GM19452 (cell line): ENCODE measurements around the gene SOST.

Experiments
- ATAC-seq: cut with Tn5 transposase; IDR thresholded peaks from one replicate; pipeline ENCODE4 v1.9.1; 2021; ENCODE audit not compliant: unreplicated experiment

SOST gene

GRCh38 chr17:43774304-43775250, 16.0 kb upstream of the SOST start:
- ATAC-seq, result no peak

GRCh38 chr17:43772877-43773648, 14.5 kb upstream of the SOST start:
- no peak for ATAC-seq

GRCh38 chr17:43771463-43771862, 12.9 kb upstream of the SOST start:
- ATAC-seq, result no peak

GRCh38 chr17:43770957-43771356, 12.4 kb upstream of the SOST start:
- no peak for ATAC-seq

- no peak for ATAC-seq
Measured at GRCh38 chr17:43769859-43770258, 11.3 kb upstream of the SOST start.

- ATAC-seq, result no peak
Measured at GRCh38 chr17:43769426-43769825, 10.8 kb upstream of the SOST start.

- ATAC-seq, result no peak
Measured at GRCh38 chr17:43768943-43769342, 10.4 kb upstream of the SOST start.

- no peak for ATAC-seq
Measured at GRCh38 chr17:43768382-43768781, 9.8 kb upstream of the SOST start.

- ATAC-seq, result no peak
Measured at GRCh38 chr17:43767713-43768059, 9.1 kb upstream of the SOST start.

- no peak for ATAC-seq
Measured at GRCh38 chr17:43767053-43767712, 8.6 kb upstream of the SOST start.

- ATAC-seq, result no peak
Measured at GRCh38 chr17:43766413-43767052, 7.9 kb upstream of the SOST start.

GRCh38 chr17:43760254-43760852, 1.8 kb upstream of the SOST start:
- no peak for ATAC-seq

GRCh38 chr17:43759836-43760235, 1.2 kb upstream of the SOST start:
- no peak for ATAC-seq

- ATAC-seq, result no peak
Measured at GRCh38 chr17:43758086-43758485, 505 bp downstream of the SOST start.

- ATAC-seq, result no peak
Measured at GRCh38 chr17:43757171-43757660, 1.4 kb downstream of the SOST start.

- no peak for ATAC-seq
Measured at GRCh38 chr17:43756201-43756600, 2.4 kb downstream of the SOST start.

- no peak for ATAC-seq
Measured at GRCh38 chr17:43755389-43755875, 3.2 kb downstream of the SOST start.

GRCh38 chr17:43754947-43755346, 3.6 kb downstream of the SOST start:
- ATAC-seq, result no peak

GRCh38 chr17:43753493-43754129, 5.0 kb downstream of the SOST start:
- ATAC-seq, result no peak

GRCh38 chr17:43750153-43750552, 8.4 kb downstream of the SOST start:
- no peak for ATAC-seq
